Liver (tissue), 9 donors: ENCODE data around the gene CDH4. TPM values are rescaled to one million over a fixed set of nuclear protein-coding genes. Genes with fewer than 3 reads are reported as not detected.

ENCODE experiments used
- DNase-seq: peaks from one replicate; pipeline ENCODE4 v3.0.0-alpha.2; 2017; ENCODE audit warnings: low spot score
- H3K27ac ChIP-seq, 2 donors: one replicate each; pipeline ENCODE4 v1.7.0; 2013; ENCODE audit warnings: inconsistent platforms in 2 of 2, low read length in 2 of 2, control low read depth in 1 of 2, low read depth in 1 of 2, mild to moderate bottlenecking in 1 of 2
- H3K27me3 ChIP-seq, 4 donors: one replicate each; pipeline versions ENCODE4 v1.6.1 to v1.7.0; 2013; ENCODE audit warnings: low read length in 3 of 4, inconsistent platforms in 1 of 4, mild to moderate bottlenecking in 1 of 4, moderate library complexity in 1 of 4; ENCODE audit not compliant: control insufficient read depth in 4 of 4, insufficient read depth in 4 of 4
- H3K36me3 ChIP-seq, 4 donors: one replicate each; pipeline versions ENCODE4 v1.6.1 to v1.7.0; 2013; ENCODE audit warnings: low read length in 3 of 4, mild to moderate bottlenecking in 3 of 4, low read depth in 1 of 4, moderate library complexity in 1 of 4; ENCODE audit not compliant: control insufficient read depth in 4 of 4, insufficient read depth in 3 of 4
- H3K4me1 ChIP-seq, 4 donors: one replicate each; pipeline versions ENCODE4 v1.6.1 to v1.7.0; 2013; ENCODE audit warnings: low read length in 3 of 4, mild to moderate bottlenecking in 3 of 4, moderate library complexity in 1 of 4; ENCODE audit not compliant: control insufficient read depth in 4 of 4, insufficient read depth in 4 of 4
- H3K4me3 ChIP-seq, 3 donors: one replicate each; pipeline versions ENCODE4 v1.6.1 to v1.7.0; 2013; ENCODE audit warnings: low read length in 3 of 3, control low read depth in 1 of 3, low read depth in 1 of 3, mild to moderate bottlenecking in 1 of 3
- H3K9ac ChIP-seq, 2 donors: one replicate each; pipeline ENCODE4 v1.7.0; 2013; ENCODE audit warnings: low read length in 2 of 2, mild to moderate bottlenecking in 2 of 2, moderate library complexity in 2 of 2, control low read depth in 1 of 2, low read depth in 1 of 2
- H3K9me3 ChIP-seq, 4 donors: one replicate each; pipeline versions ENCODE4 v1.6.1 to v1.7.0; 2013; ENCODE audit warnings: low read length in 3 of 4; ENCODE audit not compliant: control insufficient read depth in 4 of 4
- CTCF ChIP-seq: fragments of 150-350 bp; IDR thresholded peaks from 2 replicates; pipeline ENCODE4 v1.5.1; 2017; ENCODE audit warnings: improper control_type of control experiment, low read depth, low read length; ENCODE audit not compliant: missing input control
- EGR1 ChIP-seq, 2 donors: IDR thresholded peaks; 2 replicates each; pipeline ENCODE4 v1.6.1; 2016 to 2018; ENCODE audit warnings: antibody characterized with exemption in 2 of 2, low read depth in 2 of 2
- FOXA1 ChIP-seq: IDR thresholded peaks from 2 replicates; pipeline ENCODE4 v1.6.1; 2016; ENCODE audit warnings: antibody characterized with exemption
- FOXA2 ChIP-seq: IDR thresholded peaks from 2 replicates; pipeline ENCODE4 v1.6.1; 2016; ENCODE audit warnings: antibody characterized with exemption
- GABPA ChIP-seq, 2 donors: IDR thresholded peaks in 1 of 2; conservative IDR thresholded peaks in 1 of 2; 2 replicates each; pipeline ENCODE4 v1.6.1; 2016; ENCODE audit warnings: antibody characterized with exemption in 2 of 2, mild to moderate bottlenecking in 1 of 2, moderate library complexity in 1 of 2
- HNF4A ChIP-seq, 2 donors: conservative IDR thresholded peaks; 2 replicates each; pipeline ENCODE4 v1.6.1; 2016; ENCODE audit warnings: antibody characterized with exemption in 2 of 2, mild to moderate bottlenecking in 2 of 2
- HNF4G ChIP-seq: IDR thresholded peaks from 2 replicates; pipeline ENCODE4 v1.6.1; 2016; ENCODE audit warnings: antibody characterized with exemption
- JUND ChIP-seq, 2 donors: IDR thresholded peaks; 2 replicates each; pipeline ENCODE4 v1.6.1; 2016; ENCODE audit warnings: antibody characterized with exemption in 2 of 2
- MAX ChIP-seq: IDR thresholded peaks from 2 replicates; pipeline ENCODE4 v1.6.1; 2016; ENCODE audit warnings: antibody characterized with exemption
- RAD21 ChIP-seq, 2 donors: IDR thresholded peaks; 2 replicates each; pipeline ENCODE4 v1.6.1; 2016; ENCODE audit warnings: antibody characterized with exemption in 2 of 2, mild to moderate bottlenecking in 2 of 2
- RXRA ChIP-seq, 2 donors: IDR thresholded peaks; 2 replicates each; pipeline ENCODE4 v1.6.1; 2017 to 2018; ENCODE audit warnings: antibody characterized with exemption in 2 of 2, mild to moderate bottlenecking in 1 of 2
- SP1 ChIP-seq: IDR thresholded peaks from 2 replicates; pipeline ENCODE4 v1.6.1; 2018; ENCODE audit warnings: antibody characterized with exemption, mild to moderate bottlenecking
- TAF1 ChIP-seq: conservative IDR thresholded peaks from 2 replicates; pipeline ENCODE4 v1.6.1; 2016; ENCODE audit warnings: antibody characterized with exemption, mild to moderate bottlenecking
- YY1 ChIP-seq: IDR thresholded peaks from 2 replicates; pipeline ENCODE4 v1.6.1; 2016; ENCODE audit warnings: antibody characterized with exemption, mild to moderate bottlenecking
- WGBS: extraction: QIAGEN DNeasy Blood & Tissue Kit; methylation state at CpG from one replicate; pipeline ENCODE4 v1.1.7; 2013; 5-methylcytosine and 5-hydroxymethylcytosine counted together
- polyA plus RNA-seq, 2 donors: library from polyadenylated mRNA; stranded (reverse) in 1 of 2; unstranded in 1 of 2; fragments of 200-250 nt in 1 of 2; fragments of >200 nt in 1 of 2; fragmentation: Nextera tagmentation in 1 of 2; extraction: Ambion mirVana in 1 of 2; gene quantifications; one replicate each; pipeline versions ENCODE4 v1.2.1 to v1.2.3, GENCODE V29; 2013 to 2015
- total RNA-seq, 2 donors: library from RNA; depleted of rRNA; stranded (reverse); fragments of >200 nt; gene quantifications; one replicate each; pipeline ENCODE4 v1.2.3, GENCODE V29; 2014
- TF ChIP-seq, protein P1 (sequence below): IDR thresholded peaks from 2 replicates; pipeline ENCODE4 v1.6.1; 2016; ENCODE audit warnings: antibody characterized with exemption
- TF ChIP-seq, protein P2 (sequence below): IDR thresholded peaks from 2 replicates; pipeline ENCODE4 v1.6.1; 2016; ENCODE audit warnings: antibody characterized with exemption
- donor health status: healthy.
- donor health status: healthy.
- donor health status: healthy.
- donor health status: healthy.
- donor health status: healthy.

The CDH4 gene
- total and polyA plus RNA-seq, 4 donors, result 0.03 to 0.25 (median 0.19) TPM; not detected in 1

DNA sequence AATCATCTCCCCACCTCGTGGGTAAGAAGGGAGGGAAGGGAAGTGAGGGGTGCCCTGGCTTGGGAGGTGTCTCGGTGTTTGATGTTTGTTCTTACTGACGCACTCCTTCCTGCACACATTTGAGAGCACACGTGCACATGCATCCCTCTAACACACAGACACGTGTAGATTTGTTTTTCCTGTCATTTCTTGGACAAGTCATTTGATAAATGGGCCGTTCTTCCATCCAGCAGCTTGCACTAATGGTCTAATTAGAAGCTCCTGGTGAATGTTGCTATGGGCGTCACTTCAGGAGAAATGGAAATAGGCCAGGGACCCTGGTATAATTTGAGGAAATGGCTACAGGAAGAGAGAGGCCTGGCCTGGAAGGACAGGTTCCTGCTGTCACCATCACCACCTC is 352.5 kb downstream of the CDH4 start:
- H3K27me3 ChIP-seq, result no peaks in the 10 kb centered on the region
- TF ChIP-seq CTCF, result no peak
- TF ChIP-seq HNF4A (conservative IDR thresholded peaks at IDR 0.05), result no peak
- no peak for TF ChIP-seq FOXA2
- TF ChIP-seq YY1, result no peak
- TF ChIP-seq RXRA (IDR thresholded peaks at IDR 0.05), result no peak
- TF ChIP-seq, protein P1, sequence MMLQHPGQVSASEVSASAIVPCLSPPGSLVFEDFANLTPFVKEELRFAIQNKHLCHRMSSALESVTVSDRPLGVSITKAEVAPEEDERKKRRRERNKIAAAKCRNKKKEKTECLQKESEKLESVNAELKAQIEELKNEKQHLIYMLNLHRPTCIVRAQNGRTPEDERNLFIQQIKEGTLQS, result no peak
- no peak for TF ChIP-seq JUND (IDR thresholded peaks at IDR 0.05)
- TF ChIP-seq TAF1, result no peak
- TF ChIP-seq EGR1 (IDR thresholded peaks at IDR 0.05; ENCODE audit: low read depth in 2 of 2), result no peak
- TF ChIP-seq SP1, result no peak
- TF ChIP-seq RAD21 (IDR thresholded peaks at IDR 0.05), result no peak
- TF ChIP-seq FOXA1, result no peak
- H3K9me3 ChIP-seq, result peaks cover 4 to 13% (median 6%) of the 10 kb centered on the region in 4 donors
- no peak overlapping the region for H3K27ac ChIP-seq
- no peaks in the 10 kb centered on the region for H3K36me3 ChIP-seq
- no peak for DNase-seq
- H3K4me3 ChIP-seq, result no peak overlapping the region
- WGBS, result 61% methylated on average over 7 of the region's 7 CpGs
- no peak overlapping the region for H3K9ac ChIP-seq
- H3K4me1 ChIP-seq, result no peaks in the 10 kb centered on the region

DNA sequence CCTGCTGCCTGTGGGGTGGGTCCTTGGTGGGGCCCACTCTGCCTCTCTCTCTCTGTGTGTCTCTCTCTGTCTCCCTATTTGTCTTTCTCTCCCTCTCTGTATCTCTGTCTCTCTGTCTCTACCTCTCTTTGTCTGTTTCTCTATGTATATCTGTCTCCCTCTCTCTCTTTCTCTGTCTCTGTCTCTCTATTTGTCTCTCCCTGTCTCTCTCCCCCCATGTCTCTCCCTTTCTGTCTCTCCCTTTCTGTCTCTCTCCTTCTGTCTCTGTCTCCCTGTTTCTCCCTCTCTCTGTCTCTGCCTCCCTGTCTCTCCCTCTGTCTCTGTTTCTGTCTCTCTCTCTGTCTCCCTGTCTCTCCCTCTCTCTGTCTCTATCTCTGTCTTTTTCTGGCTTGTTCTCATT is 353.2 kb downstream of the CDH4 start:
- no peaks in the 10 kb centered on the region for H3K36me3 ChIP-seq
- H3K27ac ChIP-seq, result no peak overlapping the region
- no peak overlapping the region for H3K9ac ChIP-seq
- no peak overlapping the region for H3K4me3 ChIP-seq
- no peaks in the 10 kb centered on the region for H3K4me1 ChIP-seq
- peaks cover 4 to 13% (median 6%) of the 10 kb centered on the region in 4 donors for H3K9me3 ChIP-seq
- TF ChIP-seq GABPA (IDR thresholded peaks at IDR 0.05 in 1 of 2, conservative IDR thresholded peaks at IDR 0.05 in 1 of 2), result no peak
- no peak for TF ChIP-seq JUND (IDR thresholded peaks at IDR 0.05)
- TF ChIP-seq MAX, result no peak
- no peak for TF ChIP-seq FOXA2
- TF ChIP-seq CTCF, result no peak
- no peak for TF ChIP-seq HNF4G
- TF ChIP-seq, protein P2, sequence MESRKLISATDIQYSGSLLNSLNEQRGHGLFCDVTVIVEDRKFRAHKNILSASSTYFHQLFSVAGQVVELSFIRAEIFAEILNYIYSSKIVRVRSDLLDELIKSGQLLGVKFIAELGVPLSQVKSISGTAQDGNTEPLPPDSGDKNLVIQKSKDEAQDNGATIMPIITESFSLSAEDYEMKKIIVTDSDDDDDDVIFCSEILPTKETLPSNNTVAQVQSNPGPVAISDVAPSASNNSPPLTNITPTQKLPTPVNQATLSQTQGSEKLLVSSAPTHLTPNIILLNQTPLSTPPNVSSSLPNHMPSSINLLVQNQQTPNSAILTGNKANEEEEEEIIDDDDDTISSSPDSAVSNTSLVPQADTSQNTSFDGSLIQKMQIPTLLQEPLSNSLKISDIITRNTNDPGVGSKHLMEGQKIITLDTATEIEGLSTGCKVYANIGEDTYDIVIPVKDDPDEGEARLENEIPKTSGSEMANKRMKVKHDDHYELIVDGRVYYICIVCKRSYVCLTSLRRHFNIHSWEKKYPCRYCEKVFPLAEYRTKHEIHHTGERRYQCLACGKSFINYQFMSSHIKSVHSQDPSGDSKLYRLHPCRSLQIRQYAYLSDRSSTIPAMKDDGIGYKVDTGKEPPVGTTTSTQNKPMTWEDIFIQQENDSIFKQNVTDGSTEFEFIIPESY, result no peak
- no peak for TF ChIP-seq RAD21 (IDR thresholded peaks at IDR 0.05)
- TF ChIP-seq RXRA (IDR thresholded peaks at IDR 0.05), result no peak
- TF ChIP-seq, protein P1, result no peak
- H3K27me3 ChIP-seq, result no peaks in the 10 kb centered on the region
- DNase-seq, result no peak
